Esophagus squamous epithelium (tissue), 4 donors: ENCODE results near the gene NKX2-8.

ENCODE experiments used
- POLR2A ChIP-seq, 4 donors: fragments of 450-650 bp; IDR thresholded peaks; one replicate each; pipeline ENCODE4 v1.6.1; 2017; ENCODE audit warnings: antibody characterized with exemption in 4 of 4, mild to moderate bottlenecking in 4 of 4, moderate library complexity in 3 of 4
- TF ChIP-seq, protein P1 (sequence below), 6 experiments: fragments of 450-650 bp in 4 of 6; fragments of 200-600 bp in 2 of 6; sonication (generic) in 2 of 6; IDR thresholded peaks; one replicate each; pipeline ENCODE4 v1.5.1; 2016 to 2019; ENCODE audit warnings: antibody characterized with exemption in 6 of 6, mild to moderate bottlenecking in 4 of 6, moderate library complexity in 4 of 6

DNA sequence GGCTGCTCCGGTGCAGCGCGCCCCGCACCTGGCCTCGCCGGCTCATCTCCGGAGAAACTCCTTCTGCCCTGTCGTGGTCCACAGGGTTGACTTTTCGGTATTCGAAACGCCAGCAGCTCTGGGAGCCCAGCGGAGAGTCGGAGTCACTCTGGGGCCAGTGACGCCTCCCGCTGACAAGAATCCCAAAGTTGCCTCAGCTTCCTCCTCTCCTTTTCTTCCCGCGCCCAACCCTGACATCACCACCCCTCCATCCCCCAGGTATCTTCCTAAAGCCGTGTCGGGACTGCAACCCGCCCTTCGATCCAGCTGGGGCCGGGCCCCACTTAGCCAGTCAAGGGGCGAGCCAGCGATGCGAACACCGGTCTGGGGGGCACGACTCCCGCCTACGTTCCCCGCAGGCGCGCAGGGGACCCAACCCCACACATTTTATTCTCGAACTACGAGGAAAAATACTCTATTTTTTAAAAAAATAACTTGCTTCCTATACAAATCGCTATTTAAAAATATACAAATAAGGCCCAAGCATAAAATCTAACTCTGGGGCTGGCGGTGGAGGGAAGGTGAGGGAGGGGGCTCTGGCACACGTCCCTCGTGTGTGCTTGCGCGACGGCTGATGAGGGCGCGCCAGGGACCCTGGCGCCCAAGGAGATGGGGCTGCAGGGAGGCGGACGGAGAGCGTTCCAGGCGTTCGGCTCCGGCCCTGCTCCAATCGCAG lies 2.1 kb downstream of the NKX2-8 start:
- TF ChIP-seq, protein P1, sequence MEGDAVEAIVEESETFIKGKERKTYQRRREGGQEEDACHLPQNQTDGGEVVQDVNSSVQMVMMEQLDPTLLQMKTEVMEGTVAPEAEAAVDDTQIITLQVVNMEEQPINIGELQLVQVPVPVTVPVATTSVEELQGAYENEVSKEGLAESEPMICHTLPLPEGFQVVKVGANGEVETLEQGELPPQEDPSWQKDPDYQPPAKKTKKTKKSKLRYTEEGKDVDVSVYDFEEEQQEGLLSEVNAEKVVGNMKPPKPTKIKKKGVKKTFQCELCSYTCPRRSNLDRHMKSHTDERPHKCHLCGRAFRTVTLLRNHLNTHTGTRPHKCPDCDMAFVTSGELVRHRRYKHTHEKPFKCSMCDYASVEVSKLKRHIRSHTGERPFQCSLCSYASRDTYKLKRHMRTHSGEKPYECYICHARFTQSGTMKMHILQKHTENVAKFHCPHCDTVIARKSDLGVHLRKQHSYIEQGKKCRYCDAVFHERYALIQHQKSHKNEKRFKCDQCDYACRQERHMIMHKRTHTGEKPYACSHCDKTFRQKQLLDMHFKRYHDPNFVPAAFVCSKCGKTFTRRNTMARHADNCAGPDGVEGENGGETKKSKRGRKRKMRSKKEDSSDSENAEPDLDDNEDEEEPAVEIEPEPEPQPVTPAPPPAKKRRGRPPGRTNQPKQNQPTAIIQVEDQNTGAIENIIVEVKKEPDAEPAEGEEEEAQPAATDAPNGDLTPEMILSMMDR (IDR thresholded peaks at IDR 0.05), result no peak
- TF ChIP-seq POLR2A (IDR thresholded peaks at IDR 0.05), result no peak
